Fibroblast of the aortic adventitia (primary cell): ENCODE results near the gene CASS4. TPM values are rescaled to one million over a fixed set of nuclear protein-coding genes. Genes with fewer than 3 reads are reported as not detected.

Experiments used
- DNase-seq: peaks from one replicate; pipeline ENCODE4 v3.0.0-alpha.2; 2010; ENCODE audit warnings: low read depth
- H3K4me3 ChIP-seq: 2 replicates; pipeline ENCODE4 v1.5.1; 2011; ENCODE audit warnings: low read depth, mild to moderate bottlenecking, control low read depth, low read length, moderate library complexity
- CTCF ChIP-seq: IDR thresholded peaks from 2 replicates; pipeline ENCODE4 v1.5.1; 2011; ENCODE audit warnings: mild to moderate bottlenecking, low read length, control low read depth, inconsistent platforms; ENCODE audit not compliant: insufficient read depth
- total RNA-seq: library from RNA; depleted of rRNA; stranded (reverse); fragments of >200 nt; gene quantifications from 2 replicates; pipeline ENCODE4 v1.2.3, GENCODE V29; 2012; ENCODE audit warnings: low replicate concordance

CASS4 gene
- total RNA-seq, 1 donor, result 0.09 TPM

DNA sequence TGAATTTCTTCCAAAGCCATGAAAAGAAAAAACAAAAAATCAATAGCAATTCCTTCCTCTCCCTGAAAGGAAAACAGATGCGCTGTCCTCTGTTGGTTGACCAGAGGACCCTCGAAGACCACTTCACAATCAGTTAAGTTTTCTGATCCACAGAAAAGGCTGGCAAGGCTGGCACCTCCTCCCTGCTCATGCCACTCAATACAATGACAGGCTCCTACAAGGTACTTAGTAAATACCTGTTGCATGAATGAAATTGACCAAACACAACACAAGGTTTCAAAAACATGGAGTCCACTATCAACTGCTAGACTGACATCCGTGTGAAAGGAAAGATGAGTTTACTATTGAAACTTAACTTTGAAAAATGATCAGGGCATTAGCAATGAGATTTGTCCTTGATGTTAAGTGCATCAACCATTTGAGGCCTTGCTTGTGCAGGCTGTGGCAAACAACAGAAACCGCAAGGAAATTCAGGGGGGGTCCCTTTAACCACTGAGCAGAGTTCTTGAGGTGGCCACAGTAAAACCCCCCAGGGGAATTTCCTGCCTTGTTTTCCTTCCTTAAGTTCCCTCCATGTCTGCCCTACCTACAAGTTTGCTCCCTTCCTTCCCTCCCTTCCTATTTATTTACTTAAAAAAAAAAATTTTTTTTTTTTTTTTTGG, 28.4 kb downstream of the CASS4 start:
- no peak overlapping the region for H3K4me3 ChIP-seq
- no peak for DNase-seq

GRCh38 chr20:56442389-56443365, 30.6 kb downstream of the CASS4 start:
- no peak overlapping the region for H3K4me3 ChIP-seq
- no peak for TF ChIP-seq CTCF
- DNase-seq, result peak; percentile 28

More for the DNA sequence above, 28.4 kb downstream of the CASS4 start:
- TF ChIP-seq CTCF, result no peak

DNA sequence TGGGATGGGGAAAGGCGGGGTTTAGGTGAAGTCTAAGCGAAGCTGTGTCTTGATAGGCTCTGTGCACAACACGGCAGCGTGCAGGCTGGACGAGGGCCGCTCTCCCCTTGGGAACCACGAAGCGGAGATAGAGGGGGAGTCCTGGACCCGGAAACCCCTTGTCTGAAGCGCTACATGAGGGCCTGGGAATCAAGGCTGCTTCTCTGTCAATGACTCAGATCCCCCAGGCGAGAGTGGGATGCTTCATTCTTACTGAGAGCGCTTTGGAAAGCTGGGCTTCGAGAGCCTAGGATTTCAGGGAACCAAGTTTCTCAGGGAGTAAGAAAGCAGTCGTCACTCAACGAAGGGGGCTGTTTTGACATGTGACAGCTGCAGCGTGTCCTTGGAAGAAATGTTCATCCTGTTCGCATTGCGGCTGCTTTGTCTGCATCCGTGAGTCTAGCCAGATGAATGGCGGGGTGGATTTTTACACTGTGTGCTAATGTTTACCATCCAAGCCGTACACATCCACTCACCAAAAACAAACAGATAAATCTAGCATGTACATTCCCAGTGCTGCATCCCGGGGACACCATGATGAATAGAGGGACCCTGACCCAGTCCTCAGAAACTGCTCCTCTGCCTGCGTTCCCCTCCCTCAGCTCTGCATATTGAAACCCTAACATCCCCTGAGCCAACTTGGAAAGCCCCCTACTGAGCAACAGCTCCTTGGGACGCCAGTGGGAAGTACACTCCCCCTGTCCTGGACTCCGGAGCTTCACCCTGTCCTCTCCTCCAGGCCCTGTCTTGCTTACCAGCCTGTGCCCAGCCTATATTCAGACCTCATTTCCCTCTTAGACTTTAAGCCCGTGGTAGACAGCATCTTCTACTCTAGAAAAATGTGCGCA, 31.8 kb downstream of the CASS4 start:
- no peak overlapping the region for H3K4me3 ChIP-seq
- DNase-seq, result no peak
- TF ChIP-seq CTCF, result no peak

DNA sequence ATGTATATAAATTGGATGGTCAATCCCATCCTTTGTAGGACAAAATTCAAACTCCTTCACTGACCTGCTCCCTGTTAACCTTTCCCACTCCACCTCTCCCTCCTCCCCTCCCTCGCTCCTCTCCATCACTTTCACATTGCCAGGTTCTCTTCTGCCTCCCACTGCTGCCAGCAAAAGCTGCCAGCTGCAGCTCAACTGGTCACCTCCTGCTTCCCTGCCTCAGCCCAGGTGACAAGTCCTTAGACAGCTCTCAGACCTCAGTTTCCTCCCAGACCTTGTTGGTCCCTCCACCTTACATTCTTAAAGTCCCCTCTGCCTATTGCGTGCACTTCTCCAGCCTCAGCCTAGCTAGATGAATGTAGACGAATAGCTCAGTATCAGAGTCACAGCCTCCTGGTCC, 33.1 kb downstream of the CASS4 start:
- H3K4me3 ChIP-seq, result no peak overlapping the region
- no peak for TF ChIP-seq CTCF
- DNase-seq, result no peak

GRCh38 chr20:56445540-56445939, 33.5 kb downstream of the CASS4 start:
- no peak for DNase-seq
- no peak overlapping the region for H3K4me3 ChIP-seq

More at GRCh38 chr20:56445540-56445939, 33.5 kb downstream of the CASS4 start:
- TF ChIP-seq CTCF, result no peak
